ENCODE data around the gene ADAMTS1.

- TF ChIP-seq POLR2A (IDR thresholded peaks at IDR 0.05) (no peak), CTCF (IDR thresholded peaks at IDR 0.05) (no peak)
Measured at GRCh38 chr21:26836528-26836927, 8.7 kb downstream of the ADAMTS1 start.
